PC-9 (cell line): Measurements from ENCODE around the gene CLNK. TPM values are rescaled to one million over a fixed set of nuclear protein-coding genes. Genes with fewer than 3 reads are reported as not detected.

ENCODE experiments used
- BruUV-seq: library from RNA; stranded (reverse); fragments of 400-500 nt; replicated peaks from 2 replicates; lab custom pipeline; 2021; lab: Mats Ljungman, UMichigan
- CTCF ChIA-PET: fragments of 300-600 bp; sonication (Branson Sonifier 250); formaldehyde crosslinking; loops from one replicate; lab custom pipeline; 2022; ENCODE audit warnings: antibody characterized with exemption; lab: Charles Lee
- POLR2A ChIA-PET: fragments of 300-600 bp; sonication (Branson Sonifier 250); formaldehyde crosslinking; loops from one replicate; lab custom pipeline; 2022; ENCODE audit warnings: antibody characterized with exemption; ENCODE audit not compliant: unreplicated experiment; lab: Charles Lee
- DNase-seq, 2 experiments: peaks; one replicate each; pipeline versions ENCODE4 v3.0.0 to v3.0.0-alpha.2; 2015 to 2022; ENCODE audit warnings: mixed read lengths in 1 of 2
- H2AFZ ChIP-seq: fragments of 200-600 bp; sonication (generic); 2 replicates; pipeline ENCODE4 v1.8.1; 2017; ENCODE audit warnings: antibody characterized with exemption
- H3F3A ChIP-seq: fragments of 200-600 bp; sonication (generic); 2 replicates; pipeline ENCODE4 v1.8.1; 2017; ENCODE audit warnings: antibody characterized with exemption, mild to moderate bottlenecking, low read depth; ENCODE audit not compliant: insufficient read depth
- H3K27ac ChIP-seq: fragments of 200-600 bp; sonication (generic); 2 replicates; pipeline ENCODE4 v1.6.1; 2016; ENCODE audit warnings: mixed run types
- H3K27me3 ChIP-seq: fragments of 200-600 bp; sonication (generic); 2 replicates; pipeline ENCODE4 v1.6.1; 2016; ENCODE audit warnings: low read depth, mixed run types; ENCODE audit not compliant: insufficient read depth
- H3K36me3 ChIP-seq: fragments of 200-600 bp; sonication (generic); 2 replicates; pipeline ENCODE4 v1.6.1; 2016; ENCODE audit warnings: low read depth, mixed run types
- H3K4me1 ChIP-seq: fragments of 200-600 bp; sonication (generic); replicated peaks from 2 replicates; pipeline ENCODE4 v1.6.1; 2016; ENCODE audit warnings: mixed run types; ENCODE audit not compliant: insufficient read depth
- H3K4me2 ChIP-seq: fragments of 200-600 bp; sonication (generic); 2 replicates; pipeline ENCODE4 v1.6.1; 2017; ENCODE audit warnings: mixed run types
- H3K4me3 ChIP-seq: fragments of 200-600 bp; sonication (generic); 2 replicates; pipeline ENCODE4 v1.6.1; 2016; ENCODE audit warnings: mixed run types
- H3K79me2 ChIP-seq: fragments of 200-600 bp; sonication (generic); 2 replicates; pipeline ENCODE4 v1.6.1; 2017; ENCODE audit warnings: low read depth, mixed run types
- H3K9me2 ChIP-seq: fragments of 200-600 bp; sonication (generic); 2 replicates; pipeline ENCODE4 v1.8.1; 2017; ENCODE audit warnings: mild to moderate bottlenecking; ENCODE audit not compliant: insufficient read depth
- H3K9me3 ChIP-seq: fragments of 200-600 bp; sonication (generic); 2 replicates; pipeline ENCODE4 v1.8.1; 2016; ENCODE audit warnings: low read depth; ENCODE audit not compliant: insufficient read depth
- H4K20me1 ChIP-seq: fragments of 200-600 bp; sonication (generic); 2 replicates; pipeline ENCODE4 v1.8.1; 2017; ENCODE audit not compliant: insufficient read depth
- EZH2 ChIP-seq: fragments of 200-600 bp; sonication (generic); IDR thresholded peaks from 2 replicates; pipeline ENCODE4 v1.8.0; 2017; ENCODE audit warnings: antibody characterized with exemption, low read depth
- intact Hi-C: fragments of 100-400 bp; cut with micrococcal nuclease; formaldehyde crosslinking; loops from one replicate; pipeline ENCODE4 v1.10.0; 2022; ENCODE audit not compliant: unreplicated experiment
- total RNA-seq: library from RNA; stranded (reverse); gene quantifications from 2 replicates; pipeline ENCODE4 v1.2.3, GENCODE V29; 2021
- TF ChIP-seq, protein P1 (sequence below): fragments of 200-600 bp; sonication (generic); conservative IDR thresholded peaks from 2 replicates; pipeline ENCODE4 v1.6.1; 2017; ENCODE audit warnings: mixed run types, antibody characterized with exemption, mild to moderate bottlenecking, moderate library complexity

Gene CLNK
- total RNA-seq, 1 experiment from 2014 or later, result not detected

DNA sequence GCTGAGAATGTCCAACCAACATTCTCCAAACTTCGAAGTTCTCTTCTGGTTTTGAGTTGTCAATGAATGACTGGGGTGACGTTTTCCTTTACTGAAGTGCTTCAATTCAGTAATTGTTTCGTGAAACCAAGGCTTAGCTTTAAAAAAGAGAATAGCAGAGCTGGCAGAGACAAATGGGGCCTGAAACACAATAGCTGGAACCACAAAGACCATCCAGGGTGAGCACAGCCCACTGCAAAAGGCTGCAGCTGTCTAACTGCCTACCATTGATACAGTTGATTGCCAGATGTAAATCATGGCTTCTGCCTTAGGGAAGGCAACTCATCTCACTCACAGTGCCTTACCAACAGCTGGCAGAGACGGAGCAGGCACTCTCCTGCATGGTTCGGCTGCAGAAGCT, 148.7 kb downstream of the CLNK start:
- POLR2A ChIA-PET, result no interaction called here
- H3K4me1 ChIP-seq, result no peaks in the 10 kb centered on the region
- no peaks in the 10 kb centered on the region for H3K27me3 ChIP-seq
- TF ChIP-seq EZH2, result no peak
- TF ChIP-seq, protein P1, sequence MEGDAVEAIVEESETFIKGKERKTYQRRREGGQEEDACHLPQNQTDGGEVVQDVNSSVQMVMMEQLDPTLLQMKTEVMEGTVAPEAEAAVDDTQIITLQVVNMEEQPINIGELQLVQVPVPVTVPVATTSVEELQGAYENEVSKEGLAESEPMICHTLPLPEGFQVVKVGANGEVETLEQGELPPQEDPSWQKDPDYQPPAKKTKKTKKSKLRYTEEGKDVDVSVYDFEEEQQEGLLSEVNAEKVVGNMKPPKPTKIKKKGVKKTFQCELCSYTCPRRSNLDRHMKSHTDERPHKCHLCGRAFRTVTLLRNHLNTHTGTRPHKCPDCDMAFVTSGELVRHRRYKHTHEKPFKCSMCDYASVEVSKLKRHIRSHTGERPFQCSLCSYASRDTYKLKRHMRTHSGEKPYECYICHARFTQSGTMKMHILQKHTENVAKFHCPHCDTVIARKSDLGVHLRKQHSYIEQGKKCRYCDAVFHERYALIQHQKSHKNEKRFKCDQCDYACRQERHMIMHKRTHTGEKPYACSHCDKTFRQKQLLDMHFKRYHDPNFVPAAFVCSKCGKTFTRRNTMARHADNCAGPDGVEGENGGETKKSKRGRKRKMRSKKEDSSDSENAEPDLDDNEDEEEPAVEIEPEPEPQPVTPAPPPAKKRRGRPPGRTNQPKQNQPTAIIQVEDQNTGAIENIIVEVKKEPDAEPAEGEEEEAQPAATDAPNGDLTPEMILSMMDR, result no peak
- H3K27ac ChIP-seq, result no peak overlapping the region
- H3K4me3 ChIP-seq, result no peak overlapping the region
- BruUV-seq, result no TSS peak
- H2AFZ ChIP-seq, result no peak overlapping the region
- no peak overlapping the region for H3K4me2 ChIP-seq
- H4K20me1 ChIP-seq, result no peaks in the 10 kb centered on the region
- no peaks in the 10 kb centered on the region for H3K9me3 ChIP-seq
- H3K36me3 ChIP-seq, result no peaks in the 10 kb centered on the region
- H3F3A ChIP-seq, result no peaks in the 10 kb centered on the region
- CTCF ChIA-PET, result no interaction called here
- no peaks in the 10 kb centered on the region for H3K79me2 ChIP-seq
- H3K9me2 ChIP-seq, result no peaks in the 10 kb centered on the region
- DNase-seq, result no peak
- intact Hi-C loops, result loop anchor here (10.0 kb wide), 1 partner anchor 521 kb away; no protein-coding TSS in a partner anchor

GRCh38 chr4:10534820-10535219, 149.7 kb downstream of the CLNK start:
- CTCF ChIA-PET, result no interaction called here
- H3K79me2 ChIP-seq, result no peaks in the 10 kb centered on the region

DNA sequence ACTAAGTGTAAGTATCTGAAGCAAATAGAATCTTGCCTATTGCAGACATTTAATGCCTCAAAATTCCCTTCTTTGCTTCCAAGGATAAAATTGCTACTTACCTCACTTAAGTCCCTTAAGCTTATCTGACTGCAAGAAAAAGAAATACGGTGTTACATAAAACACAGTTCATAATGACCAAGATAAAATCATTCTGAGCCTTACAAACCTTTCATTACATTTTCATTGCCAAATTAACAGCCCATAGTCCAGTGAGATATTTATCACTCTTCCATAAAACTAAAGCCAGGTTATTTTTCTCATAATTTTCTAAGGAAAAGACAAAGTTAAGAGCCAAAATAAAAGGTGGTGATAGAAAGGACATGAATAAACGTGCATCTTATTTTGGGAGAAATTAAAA, 152.4 kb downstream of the CLNK start:
- H3K9me3 ChIP-seq, result no peaks in the 10 kb centered on the region
- H3K4me2 ChIP-seq, result no peak overlapping the region
- H4K20me1 ChIP-seq, result no peaks in the 10 kb centered on the region
- DNase-seq, result no peak
- POLR2A ChIA-PET, result no interaction called here
- H3K9me2 ChIP-seq, result no peaks in the 10 kb centered on the region
- no peaks in the 10 kb centered on the region for H3K79me2 ChIP-seq
- H3K27me3 ChIP-seq, result no peaks in the 10 kb centered on the region
- no peaks in the 10 kb centered on the region for H3F3A ChIP-seq
- intact Hi-C loops, result loop anchor here (10.0 kb wide), 1 partner anchor 517 kb away; no protein-coding TSS in a partner anchor
- TF ChIP-seq, protein P1, result no peak
- TF ChIP-seq EZH2, result no peak
- BruUV-seq, result no TSS peak
- H3K27ac ChIP-seq, result no peak overlapping the region
- no peak overlapping the region for H2AFZ ChIP-seq
- CTCF ChIA-PET, result no interaction called here
- H3K36me3 ChIP-seq, result no peaks in the 10 kb centered on the region
- no peaks in the 10 kb centered on the region for H3K4me1 ChIP-seq
- no peak overlapping the region for H3K4me3 ChIP-seq

More at GRCh38 chr4:10534820-10535219, 149.7 kb downstream of the CLNK start:
- Histone ChIP-seq H3K27ac (no peak overlapping the region), H3F3A (no peaks in the 10 kb centered on the region), H3K4me3 (no peak overlapping the region), H3K9me2 (no peaks in the 10 kb centered on the region), H3K27me3 (no peaks in the 10 kb centered on the region), H4K20me1 (no peaks in the 10 kb centered on the region), H3K36me3 (no peaks in the 10 kb centered on the region), H3K4me2 (no peak overlapping the region), H2AFZ (no peak overlapping the region), H3K4me1 (no peaks in the 10 kb centered on the region), H3K9me3 (no peaks in the 10 kb centered on the region)
- DNase-seq, result no peak
- TF ChIP-seq EZH2, result no peak
- TF ChIP-seq, protein P1, result no peak
- intact Hi-C loops, result loop anchor here (10.0 kb wide), 1 partner anchor 520 kb away; no protein-coding TSS in a partner anchor
- POLR2A ChIA-PET, result no interaction called here
- BruUV-seq, result no TSS peak
